Measurements from ENCODE around the gene THBS1. TPM values are rescaled to one million over a fixed set of nuclear protein-coding genes. Genes with fewer than 3 reads are reported as not detected.

The THBS1 gene
- total RNA-seq, 2 experiments from 2014 or later: 0.51 TPM; not detected in 1

- Histone ChIP-seq H3K79me2 (ENCODE audit: insufficient read depth, low read depth, low read length) (no peaks in the 10 kb centered on the region), H3K4me3 (ENCODE audit: low read depth, low read length, poor library complexity, severe bottlenecking) (no peak overlapping the region), H3K36me3 (ENCODE audit: insufficient read depth, low read length) (no peaks in the 10 kb centered on the region), H3K4me2 (ENCODE audit: low read length) (no peak overlapping the region), H3K9me3 (ENCODE audit: low read length) (no peaks in the 10 kb centered on the region), H3K9me2 (ENCODE audit: insufficient read depth, low read length) (no peaks in the 10 kb centered on the region), H4K20me1 (ENCODE audit: insufficient read depth, low read length) (no peaks in the 10 kb centered on the region), H3K4me1 (ENCODE audit: insufficient read depth, low read length, poor library complexity, severe bottlenecking) (no peaks in the 10 kb centered on the region), H3K27ac (ENCODE audit: low read depth, low read length, poor library complexity, severe bottlenecking) (no peak overlapping the region), H2AFZ (ENCODE audit: low read length) (no peak overlapping the region)
- ChIA-PET CTCF (ENCODE audit: unreplicated experiment) (no interaction called here), POLR2A (no interaction called here)
- intact Hi-C loops (cut with micrococcal nuclease; ENCODE audit: unreplicated experiment): no loop called here
- BruUV-seq (replicated peaks): no TSS peak
- TF ChIP-seq EZH2phosphoT487 (IDR thresholded peaks at IDR 0.05; ENCODE audit: borderline replicate concordance, low read depth, low read length): no peak
- TF ChIP-seq, protein P1, sequence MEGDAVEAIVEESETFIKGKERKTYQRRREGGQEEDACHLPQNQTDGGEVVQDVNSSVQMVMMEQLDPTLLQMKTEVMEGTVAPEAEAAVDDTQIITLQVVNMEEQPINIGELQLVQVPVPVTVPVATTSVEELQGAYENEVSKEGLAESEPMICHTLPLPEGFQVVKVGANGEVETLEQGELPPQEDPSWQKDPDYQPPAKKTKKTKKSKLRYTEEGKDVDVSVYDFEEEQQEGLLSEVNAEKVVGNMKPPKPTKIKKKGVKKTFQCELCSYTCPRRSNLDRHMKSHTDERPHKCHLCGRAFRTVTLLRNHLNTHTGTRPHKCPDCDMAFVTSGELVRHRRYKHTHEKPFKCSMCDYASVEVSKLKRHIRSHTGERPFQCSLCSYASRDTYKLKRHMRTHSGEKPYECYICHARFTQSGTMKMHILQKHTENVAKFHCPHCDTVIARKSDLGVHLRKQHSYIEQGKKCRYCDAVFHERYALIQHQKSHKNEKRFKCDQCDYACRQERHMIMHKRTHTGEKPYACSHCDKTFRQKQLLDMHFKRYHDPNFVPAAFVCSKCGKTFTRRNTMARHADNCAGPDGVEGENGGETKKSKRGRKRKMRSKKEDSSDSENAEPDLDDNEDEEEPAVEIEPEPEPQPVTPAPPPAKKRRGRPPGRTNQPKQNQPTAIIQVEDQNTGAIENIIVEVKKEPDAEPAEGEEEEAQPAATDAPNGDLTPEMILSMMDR (conservative IDR thresholded peaks at IDR 0.05; ENCODE audit: low read length): no peak
- DNase-seq (ENCODE audit: low spot score): no peak
Measured at GRCh38 chr15:39587731-39588530, 7.1 kb downstream of the THBS1 start.

- no TSS peak for BruUV-seq (replicated peaks)
- TF ChIP-seq, protein P1 (conservative IDR thresholded peaks at IDR 0.05; ENCODE audit: low read length): no peak
- no peak for TF ChIP-seq EZH2phosphoT487 (IDR thresholded peaks at IDR 0.05; ENCODE audit: borderline replicate concordance, low read depth, low read length)
- no peak for DNase-seq (ENCODE audit: low spot score)
- no peaks in the 10 kb centered on the region for H3K4me1 ChIP-seq (ENCODE audit: insufficient read depth, low read length, poor library complexity, severe bottlenecking)
- H3K4me3 ChIP-seq (ENCODE audit: low read depth, low read length, poor library complexity, severe bottlenecking): no peak overlapping the region
- no peak overlapping the region for H3K4me2 ChIP-seq (ENCODE audit: low read length)
- H3K9me3 ChIP-seq (ENCODE audit: low read length): no peaks in the 10 kb centered on the region
- no peak overlapping the region for H3K27ac ChIP-seq (ENCODE audit: low read depth, low read length, poor library complexity, severe bottlenecking)
- no peaks in the 10 kb centered on the region for H3K9me2 ChIP-seq (ENCODE audit: insufficient read depth, low read length)
- ChIA-PET POLR2A (no interaction called here), CTCF (ENCODE audit: unreplicated experiment) (no interaction called here)
- no peaks in the 10 kb centered on the region for H3K79me2 ChIP-seq (ENCODE audit: insufficient read depth, low read depth, low read length)
- no peaks in the 10 kb centered on the region for H4K20me1 ChIP-seq (ENCODE audit: insufficient read depth, low read length)
- no peaks in the 10 kb centered on the region for H3K36me3 ChIP-seq (ENCODE audit: insufficient read depth, low read length)
- intact Hi-C loops (cut with micrococcal nuclease; ENCODE audit: unreplicated experiment): no loop called here
- H2AFZ ChIP-seq (ENCODE audit: low read length): no peak overlapping the region
Measured at GRCh38 chr15:39588531-39589192, 7.8 kb downstream of the THBS1 start.
